22Rv1 (cell line): ENCODE results near the gene MYL10.

Experiments used
- CTCF ChIP-seq: fragments of 450-650 bp; IDR thresholded peaks from 2 replicates; pipeline ENCODE4 v1.5.1; 2017; ENCODE audit warnings: mild to moderate bottlenecking
- ZFX ChIP-seq: fragments of 450-650 bp; IDR thresholded peaks from 2 replicates; pipeline ENCODE4 v1.6.1; 2017; ENCODE audit warnings: antibody characterized with exemption, borderline replicate concordance

- TF ChIP-seq CTCF (no peak), ZFX (no peak)
Measured at GRCh38 chr7:101575721-101576120, 53.4 kb downstream of the MYL10 start.
